SIG-M5 treated with dmso at 0.1 percent for 504 hours (cell line): ENCODE results near the gene GIPC3.

ENCODE experiments used
- DNase-seq: peaks from one replicate; lab custom pipeline; 2025; ENCODE audit not compliant: unreplicated experiment; lab: John Stamatoyannopoulos, UW

GIPC3 gene, protein sequence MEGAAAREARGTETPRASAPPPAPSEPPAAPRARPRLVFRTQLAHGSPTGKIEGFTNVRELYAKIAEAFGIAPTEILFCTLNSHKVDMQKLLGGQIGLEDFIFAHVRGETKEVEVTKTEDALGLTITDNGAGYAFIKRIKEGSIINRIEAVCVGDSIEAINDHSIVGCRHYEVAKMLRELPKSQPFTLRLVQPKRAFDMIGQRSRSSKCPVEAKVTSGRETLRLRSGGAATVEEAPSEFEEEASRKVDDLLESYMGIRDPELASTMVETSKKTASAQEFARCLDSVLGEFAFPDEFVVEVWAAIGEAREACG

DNA sequence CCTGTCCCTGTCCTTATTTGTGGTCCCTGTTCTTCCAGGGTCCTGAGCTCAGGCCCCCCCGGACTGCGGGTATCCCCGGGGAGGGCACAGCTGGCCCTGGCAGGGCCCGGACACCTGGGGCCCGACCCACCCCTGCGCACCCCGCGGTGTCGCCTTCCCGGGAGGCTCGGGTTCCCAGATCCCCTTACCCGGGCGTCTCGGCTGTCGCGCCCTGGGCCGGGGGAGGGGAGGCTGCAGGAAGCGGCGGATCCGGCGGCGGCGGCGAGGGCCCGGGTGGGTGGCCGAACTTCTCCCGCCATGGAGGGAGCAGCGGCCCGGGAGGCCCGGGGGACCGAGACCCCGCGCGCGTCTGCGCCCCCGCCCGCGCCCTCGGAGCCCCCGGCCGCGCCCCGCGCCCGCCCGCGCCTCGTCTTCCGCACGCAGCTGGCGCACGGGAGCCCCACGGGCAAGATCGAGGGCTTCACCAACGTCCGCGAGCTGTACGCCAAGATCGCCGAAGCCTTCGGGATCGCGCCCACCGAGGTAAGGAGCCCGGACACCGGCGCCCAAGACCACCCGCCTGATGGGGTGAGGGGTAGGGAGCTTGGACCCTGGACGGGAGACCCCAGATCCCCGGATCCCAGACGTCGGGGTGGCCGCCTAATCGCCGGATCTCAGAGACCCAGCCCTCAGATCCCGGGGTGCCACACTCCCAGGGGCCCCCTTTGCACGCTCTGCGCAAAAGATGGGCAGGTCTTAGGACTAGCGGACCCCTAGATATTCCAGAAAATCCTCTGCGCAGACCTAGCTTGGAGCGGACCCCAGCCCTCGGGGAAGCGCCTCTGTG is at the start of gene GIPC3:
GIPC3 (plus strand) TSS at position 178 of the 826 bp plus-strand sequence; CDS start at position 298, 120 bp downstream.
- no peak for DNase-seq

DNA sequence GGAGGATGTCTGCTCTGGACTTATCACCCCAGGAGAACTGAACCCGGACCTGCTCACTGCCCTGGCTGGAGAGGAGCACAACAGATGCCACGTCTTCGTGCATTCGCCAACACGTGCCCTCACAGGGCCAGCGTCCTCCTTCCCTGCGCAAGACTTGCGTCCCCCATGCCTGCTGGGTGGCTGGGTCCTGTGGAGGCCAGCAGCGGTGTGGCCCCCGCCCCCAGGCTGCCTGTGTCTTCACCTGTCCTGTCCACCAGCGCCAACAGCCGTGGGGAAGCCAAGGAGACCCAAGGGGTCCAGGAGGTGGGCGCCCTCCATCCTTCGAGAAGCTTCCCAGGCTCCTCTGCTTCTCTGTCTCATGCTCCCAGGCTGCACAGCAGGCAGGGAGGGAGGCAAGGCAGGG is 49.7 kb upstream of the GIPC3 start:
- no peak for DNase-seq

DNA sequence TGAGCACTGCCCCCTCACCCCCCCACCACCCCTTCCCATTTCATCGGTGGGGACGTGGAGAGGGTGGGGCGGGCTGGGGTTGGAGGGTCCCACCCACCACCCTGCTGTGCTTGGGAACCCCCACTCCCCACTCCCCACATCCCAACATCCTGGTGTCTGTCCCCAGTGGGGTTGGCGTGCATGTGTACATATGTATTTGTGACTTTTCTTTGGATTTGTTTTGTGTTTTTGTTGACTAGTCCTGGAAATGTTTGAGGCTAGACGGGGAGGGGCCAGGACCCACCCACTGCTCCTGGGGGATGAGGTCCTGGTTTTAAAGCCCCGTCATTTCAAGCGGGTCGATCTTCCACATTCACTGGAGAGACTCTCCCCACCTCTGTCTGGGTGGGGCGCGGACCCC is 49.3 kb upstream of the GIPC3 start:
- DNase-seq = no peak

DNA sequence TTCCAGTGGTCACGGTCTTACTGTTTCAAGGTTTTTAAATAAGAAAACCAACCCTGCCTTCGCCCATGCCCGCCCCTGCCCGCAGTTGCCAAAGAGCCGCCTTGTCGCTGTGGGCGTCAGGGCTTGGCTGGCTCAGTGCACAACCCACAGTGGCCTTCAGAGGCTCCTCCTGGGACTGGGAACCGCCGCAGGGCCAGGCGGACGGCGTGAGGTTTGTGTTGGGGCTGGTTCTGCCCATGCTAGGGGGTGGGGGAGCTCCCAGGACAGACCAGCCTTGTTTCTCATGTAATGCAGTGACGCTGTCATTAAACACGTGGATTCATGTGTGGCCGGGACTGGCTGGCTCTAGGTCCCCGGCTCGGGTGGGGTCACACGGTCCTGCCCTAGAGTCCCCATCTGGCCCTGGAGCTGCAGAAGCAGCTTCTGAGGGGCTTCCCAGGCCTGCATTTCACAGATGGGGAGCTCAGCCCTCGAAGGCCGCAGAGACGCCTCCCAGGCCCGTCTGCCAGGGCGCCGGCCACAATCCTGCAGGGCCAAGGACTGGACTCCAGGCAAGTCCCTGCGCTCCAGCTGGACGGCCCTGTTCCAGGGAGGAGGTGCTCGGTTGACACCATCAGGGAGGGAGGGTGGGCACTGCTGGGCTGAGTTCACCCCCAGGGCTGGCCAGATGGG is 48.7 kb upstream of the GIPC3 start:
- DNase-seq = no peak

DNA sequence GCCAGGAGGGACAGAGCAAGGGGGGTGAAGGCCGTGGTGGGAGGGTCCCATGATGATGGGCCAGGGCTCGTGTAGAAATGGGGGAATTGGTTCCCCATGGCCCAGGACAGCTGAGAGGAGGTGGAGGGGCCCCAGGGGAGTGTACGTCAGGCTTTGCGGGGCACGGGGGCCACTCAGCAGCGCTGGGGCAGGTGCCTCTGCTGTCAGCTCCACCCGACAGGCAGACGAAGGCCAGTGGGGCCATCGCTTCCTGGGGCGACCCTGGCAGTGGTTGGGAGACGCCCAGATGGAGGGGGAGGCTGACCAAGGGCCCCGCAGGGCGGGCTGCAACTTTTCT is 48.2 kb upstream of the GIPC3 start:
- no peak for DNase-seq

DNA sequence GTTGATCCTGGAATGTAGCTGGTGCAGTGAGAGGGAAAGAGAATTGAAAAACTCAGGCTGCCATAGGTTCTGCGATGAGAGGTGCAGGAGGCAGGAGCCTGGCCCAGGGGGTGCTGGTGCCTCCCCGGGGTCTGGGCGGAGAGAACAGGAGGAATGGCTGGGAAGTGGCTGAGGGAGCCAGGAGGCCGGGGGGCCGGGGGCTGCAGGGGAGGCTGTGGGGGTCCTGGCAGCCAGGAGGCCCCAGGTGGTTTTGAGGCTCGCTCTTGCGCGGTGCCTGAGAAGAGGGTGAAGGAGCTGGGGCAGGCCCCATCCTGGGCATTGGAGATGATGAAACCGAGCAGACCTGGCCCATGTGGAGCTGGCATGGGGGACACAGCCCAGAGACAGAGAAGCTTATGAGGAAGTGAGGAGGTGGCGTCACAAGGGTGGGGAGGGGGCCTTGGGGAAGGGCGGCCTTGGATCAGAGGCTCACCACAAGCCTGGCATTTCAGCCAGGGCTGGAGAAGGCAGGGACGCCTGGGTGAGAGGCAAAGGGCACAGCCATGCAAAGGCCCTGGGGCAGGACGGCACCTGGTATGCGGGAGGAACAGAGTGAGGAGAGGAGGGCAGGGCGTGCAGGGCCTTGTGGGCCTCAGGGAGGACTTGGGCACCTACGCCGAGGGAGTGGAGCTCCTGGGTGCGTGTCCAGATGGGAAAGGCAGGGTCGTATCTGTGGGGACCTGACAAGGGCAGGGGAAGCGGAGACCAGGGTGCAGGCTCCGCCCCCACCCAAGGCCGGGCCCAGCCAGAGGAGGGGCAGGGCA is 47.6 kb upstream of the GIPC3 start:
- no peak for DNase-seq

DNA sequence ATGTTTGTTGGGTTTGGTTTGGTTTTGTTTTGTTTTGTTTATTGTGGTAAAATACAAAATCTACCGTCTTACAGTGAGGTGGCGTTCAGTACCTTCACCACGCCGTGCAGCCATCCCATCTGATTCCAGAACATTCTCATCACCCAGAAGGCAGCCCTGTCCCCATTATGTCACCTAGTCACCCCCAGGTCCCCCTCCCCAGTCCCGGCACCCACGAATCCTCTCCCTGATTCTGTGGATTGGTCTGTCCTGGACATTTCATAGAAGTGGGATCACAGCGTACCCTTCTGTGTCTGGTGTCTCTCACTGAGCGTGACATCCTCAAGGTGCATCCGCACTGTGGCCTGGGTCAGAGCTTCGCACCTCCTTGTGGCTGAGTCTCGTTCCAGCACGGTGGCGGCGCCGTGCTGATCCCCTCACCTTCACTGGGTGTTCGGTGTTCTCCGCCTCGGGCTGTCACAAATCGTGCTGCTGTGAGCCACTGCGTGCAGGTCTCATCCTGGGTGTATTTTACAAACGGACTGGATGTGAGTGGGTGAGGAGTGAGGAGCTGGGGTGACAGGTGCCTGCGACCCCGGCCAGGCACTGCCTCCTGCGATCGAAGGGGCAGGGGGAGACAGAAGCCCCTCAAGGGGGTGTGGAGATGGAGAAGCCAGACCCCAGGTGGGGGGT is 46.9 kb upstream of the GIPC3 start:
- no peak for DNase-seq

DNA sequence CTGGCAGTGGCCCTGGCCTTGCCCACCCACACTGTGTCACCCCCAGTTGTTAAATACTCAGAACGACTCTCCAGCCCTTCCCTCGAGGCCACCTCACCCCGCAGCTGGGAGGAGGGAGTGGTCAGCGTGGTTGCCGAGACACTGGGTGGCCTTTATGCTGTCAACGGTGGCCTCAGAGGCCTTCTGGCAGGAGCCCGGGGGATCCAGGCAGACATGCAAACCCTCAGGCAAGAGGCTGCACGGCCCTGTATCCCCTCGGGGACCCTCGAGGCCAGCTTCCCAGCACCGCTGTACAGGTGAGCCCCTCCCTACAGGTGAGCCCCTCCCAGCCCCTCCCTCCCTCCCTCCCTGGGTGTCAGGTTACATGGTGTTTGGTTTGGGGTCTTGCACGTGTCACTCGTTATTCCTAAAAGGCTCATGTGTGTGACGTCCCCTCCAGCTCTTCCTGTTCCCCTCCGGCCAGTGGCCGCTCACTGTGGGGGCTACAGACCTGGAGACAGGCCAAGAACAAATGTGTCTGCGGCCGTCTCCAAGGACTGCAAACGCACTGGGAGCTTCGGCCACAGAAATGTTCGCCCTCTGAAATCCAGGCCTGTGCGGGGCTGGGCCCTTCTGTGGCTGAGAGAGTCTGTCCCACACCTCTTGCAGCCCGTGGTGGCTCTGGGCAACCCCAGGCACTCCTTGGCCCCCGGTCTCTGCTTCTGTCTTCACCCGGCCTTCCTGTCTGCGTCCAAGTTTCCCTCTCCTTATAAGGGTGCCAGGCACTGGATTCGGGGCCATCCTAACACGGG is 46.1 kb upstream of the GIPC3 start, which contains the start of gene TEKTIP1:
TEKTIP1 (plus strand) TSS at position 210 of the 791 bp plus-strand sequence; CDS start at position 214, 4 bp downstream.
- DNase-seq = no peak

DNA sequence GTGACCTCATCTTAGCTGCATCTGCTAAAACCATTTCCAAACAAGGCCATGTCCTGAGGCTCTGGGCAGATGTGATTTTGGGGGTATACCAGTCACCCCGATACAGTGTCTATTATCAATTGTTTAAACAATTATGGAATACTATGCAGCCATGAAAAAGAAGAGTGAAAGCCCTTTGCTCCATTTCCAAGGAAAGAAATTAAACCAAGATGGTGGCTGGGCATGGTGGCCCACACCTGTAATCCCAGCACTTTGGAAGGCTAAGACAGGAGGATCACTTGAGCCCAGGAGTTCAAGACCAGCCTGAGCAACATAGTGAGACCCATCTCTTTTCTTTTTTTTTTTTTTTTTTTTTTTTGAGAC is 45.5 kb upstream of the GIPC3 start:
- no peak for DNase-seq

DNA sequence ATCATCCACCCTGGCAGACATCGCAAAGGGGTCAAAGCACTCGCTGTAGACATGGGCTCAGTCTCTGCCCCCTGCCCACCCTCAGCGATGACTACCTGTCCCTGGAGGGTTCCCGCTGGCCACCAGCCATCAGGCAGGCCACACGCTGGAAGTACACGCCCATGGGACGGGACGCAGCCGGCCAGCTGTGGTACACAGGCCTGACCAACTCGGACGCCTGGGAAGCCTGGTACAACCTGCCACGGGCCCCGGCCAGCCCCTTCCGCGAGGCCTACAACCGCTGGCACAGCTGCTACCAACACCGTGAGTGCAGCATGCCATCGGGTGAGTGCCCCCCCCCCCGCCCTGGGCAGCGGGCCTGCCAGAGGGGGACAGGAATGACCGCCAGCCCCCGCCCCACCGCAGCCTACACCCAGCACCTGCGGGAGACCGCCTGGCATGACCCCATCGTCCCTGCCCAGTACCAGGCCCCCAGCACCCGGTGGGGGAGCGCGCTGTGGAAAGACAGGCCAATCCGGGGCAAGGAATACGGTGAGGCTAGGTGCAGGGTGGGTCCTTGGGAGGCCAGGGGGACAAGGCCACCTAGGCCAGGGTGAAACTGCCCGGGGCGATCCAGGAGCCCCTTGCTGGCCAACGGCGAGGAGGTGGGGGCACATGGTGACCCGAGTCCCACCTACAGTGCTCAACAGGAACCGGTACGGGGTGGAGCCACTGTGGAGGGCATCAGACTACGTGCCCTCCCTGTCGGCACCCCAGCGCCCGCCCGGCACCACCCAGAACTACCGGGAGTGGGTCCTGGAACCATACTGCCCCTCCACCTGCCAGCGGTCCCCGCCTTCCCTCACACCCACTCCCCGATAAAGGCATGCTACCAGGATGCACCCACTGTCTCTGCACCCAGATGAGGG is 41.9 kb upstream of the GIPC3 start:
- DNase-seq = no peak

DNA sequence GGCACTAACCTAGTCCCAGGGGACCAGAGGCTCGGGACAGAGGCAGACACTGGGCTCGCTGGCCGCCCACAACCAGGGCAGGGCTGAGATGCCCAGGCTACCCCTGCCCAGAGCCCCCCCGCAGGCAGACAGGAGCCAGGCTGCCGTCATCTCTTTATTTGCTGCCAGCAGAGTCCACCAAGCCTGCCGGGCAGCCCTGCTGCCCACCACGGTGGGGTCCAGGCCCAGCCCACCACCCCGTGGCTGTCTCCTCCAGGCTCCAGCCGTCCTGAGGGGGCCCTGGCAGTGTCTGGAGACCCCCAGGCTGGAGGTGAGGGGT is 41.3 kb upstream of the GIPC3 start:
- no peak for DNase-seq

DNA sequence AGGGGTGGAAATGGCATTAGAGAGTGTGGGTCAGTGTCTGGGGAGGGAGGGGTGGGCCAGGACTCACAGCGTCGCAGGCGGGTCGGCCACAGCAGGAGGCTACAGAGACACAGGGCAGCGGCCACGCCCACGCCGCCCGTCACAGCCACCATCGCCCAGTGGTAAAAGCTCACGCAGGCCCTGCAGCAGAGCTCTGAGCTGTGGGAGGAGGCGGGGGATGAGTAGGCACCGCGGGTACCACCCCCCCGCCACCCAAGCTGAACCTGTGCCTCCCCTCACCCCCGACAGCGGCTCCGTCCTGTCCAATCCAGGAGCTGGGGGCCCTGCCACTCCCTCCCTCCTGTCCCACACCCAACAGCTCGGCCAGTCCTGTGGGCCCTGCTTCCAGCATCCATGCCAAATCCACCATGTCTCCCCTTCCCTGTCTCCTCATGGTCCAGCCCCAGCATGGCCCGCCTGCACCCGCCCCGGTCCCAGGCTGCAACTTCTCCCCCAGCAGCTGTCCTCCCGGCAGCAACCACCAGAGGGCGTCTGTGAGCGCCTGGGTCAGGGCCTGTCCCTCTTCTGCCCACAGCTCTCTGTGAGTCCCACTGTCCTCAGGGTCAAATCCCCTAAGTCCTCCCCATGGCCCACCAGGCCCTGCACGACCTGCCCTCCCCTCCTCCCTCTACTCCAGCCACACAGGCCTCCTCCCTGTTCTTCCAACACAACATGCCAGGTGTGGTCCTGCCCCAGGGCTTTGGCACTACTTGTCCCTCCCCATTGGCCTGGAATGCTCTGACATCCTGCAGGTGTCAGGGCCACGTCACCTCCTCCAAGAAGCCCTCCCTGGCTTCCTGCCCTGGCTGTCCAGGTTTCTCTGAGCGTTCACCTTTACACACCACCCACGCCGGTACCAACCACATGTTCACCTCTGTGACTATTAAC is 40.3 kb upstream of the GIPC3 start:
- DNase-seq = no peak

DNA sequence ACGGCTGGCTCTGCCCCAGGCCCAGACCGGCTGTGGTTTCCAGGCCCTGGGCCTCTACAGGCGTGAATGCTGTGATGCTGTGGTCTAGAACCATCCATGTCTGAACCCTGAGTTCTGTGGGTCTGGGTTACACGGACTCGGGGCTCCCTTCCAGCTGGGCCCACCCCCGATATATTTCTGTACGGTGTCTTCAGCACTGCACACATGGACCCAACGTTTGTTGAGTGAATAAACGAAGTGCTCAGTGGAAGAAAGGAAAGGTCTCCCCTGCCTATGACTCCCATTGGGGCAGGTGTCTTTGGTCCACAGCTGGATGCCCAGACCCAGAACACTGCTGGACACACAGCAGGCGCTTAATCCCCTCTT is 39.6 kb upstream of the GIPC3 start:
- DNase-seq = no peak

DNA sequence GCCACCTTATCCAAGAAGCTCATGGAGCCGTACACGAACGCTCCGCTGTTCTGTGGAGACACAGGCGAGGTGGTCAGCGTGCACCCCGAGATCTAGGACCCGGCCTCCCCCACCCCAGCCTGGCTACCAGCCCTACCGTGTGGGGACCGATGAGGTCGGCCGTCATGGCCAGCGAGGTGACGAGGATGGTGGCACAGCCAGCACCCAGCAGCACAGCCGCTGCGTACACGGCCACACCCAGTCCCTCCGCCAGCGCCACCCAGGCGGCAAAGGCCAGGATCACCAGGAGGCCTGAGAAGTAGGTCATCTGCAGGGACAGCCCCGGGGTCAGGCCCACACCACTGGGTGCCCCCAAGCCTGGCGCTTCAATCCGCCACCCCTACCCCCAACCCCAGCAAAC is 39.2 kb upstream of the GIPC3 start:
- no peak for DNase-seq

DNA sequence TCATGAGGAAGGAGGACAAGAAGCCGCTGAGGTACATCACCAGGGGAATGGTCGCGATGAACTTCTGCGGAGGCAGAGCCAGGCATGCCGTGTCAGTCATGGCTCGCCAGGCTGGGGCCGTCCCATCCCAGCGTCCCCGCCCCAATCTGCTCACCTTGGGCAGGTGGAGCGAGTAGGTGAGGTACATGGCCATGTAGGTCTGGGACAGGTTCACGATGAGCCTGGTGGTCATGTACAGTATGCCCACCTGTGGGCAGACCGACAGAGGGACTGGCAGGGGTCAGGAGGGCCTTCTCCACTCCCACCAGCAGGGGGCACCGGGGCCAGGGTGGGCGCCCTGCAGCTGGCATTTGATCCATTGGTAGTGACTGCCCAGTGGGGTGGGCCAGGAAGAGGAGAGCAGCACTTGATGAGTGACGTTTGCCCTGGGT is 38.0 kb upstream of the GIPC3 start:
- DNase-seq = no peak

DNA sequence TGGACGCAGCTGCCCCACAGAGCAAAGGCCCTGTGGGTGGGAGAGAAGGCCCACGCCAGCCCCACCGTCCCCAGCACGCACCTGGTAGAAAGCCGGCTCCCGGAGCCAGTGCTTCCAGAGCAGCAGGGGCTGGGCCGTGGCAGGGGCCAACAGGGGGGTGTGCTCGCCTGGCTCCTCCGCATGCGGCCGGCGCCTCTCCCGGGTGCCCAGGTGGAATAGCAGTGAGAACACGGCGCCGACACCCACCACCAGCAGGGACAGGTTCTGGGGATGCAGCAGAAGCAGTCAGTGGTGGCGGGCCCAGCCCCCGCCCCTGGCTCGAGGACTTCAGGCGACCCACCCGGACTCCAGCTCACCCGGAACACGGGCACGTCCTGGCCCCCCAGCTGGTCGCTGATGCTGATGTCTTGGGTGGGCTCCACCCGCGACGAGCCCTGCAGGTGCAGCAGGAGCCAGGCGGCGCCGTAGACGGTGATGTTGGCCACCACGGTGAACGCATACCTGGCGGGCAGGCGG is 37.5 kb upstream of the GIPC3 start:
- DNase-seq = no peak

DNA sequence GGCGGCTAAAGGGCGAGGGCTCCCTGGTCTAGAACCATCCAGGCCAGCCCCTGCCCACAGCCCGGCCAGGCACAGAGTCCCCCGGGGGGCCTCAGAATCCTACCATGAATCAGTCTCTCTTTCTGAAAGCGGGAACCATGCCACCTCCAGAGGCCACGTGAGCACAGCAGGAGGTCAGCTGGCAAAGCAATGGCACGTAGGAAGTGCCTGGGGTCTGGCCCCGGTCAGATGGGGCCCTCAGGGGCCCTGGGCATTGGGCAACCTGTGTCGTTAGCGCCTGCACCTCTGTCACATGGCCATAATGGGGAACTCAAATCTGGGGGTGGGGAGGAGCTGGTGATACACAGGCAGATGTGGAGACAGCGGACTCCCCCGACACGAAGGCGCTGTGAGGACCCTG is 36.7 kb upstream of the GIPC3 start:
- DNase-seq = peak; percentile 61

DNA sequence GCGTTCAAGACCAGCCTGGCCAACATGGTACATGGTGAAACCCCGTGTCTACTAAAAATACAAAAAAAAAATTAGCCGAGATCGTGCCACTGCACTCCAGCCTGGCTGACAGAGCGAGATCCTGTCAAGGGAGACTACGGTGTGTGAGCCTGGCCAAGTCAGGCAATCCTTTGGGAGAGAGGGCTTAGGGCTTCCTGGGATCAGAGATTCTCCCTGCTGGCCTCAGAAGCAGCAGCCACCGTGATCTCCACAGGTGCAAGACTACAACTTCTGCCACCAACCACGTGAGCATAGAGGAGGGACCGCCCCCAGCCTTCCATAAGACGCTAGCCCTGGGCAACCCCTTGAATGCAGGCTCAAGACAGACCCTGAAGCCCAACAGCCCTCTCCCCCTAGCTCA is 35.5 kb upstream of the GIPC3 start:
- DNase-seq = no peak
